CD4-positive, alpha-beta T cell treated with Interleukin-6 at 100 ng/mL for 8 hours (primary cell): ENCODE results near the gene LPP.

ENCODE experiments used
- DNase-seq: peaks from one replicate; pipeline ENCODE4 v3.0.0-alpha.2; 2020; ENCODE audit warnings: mixed read lengths, low spot score

The LPP gene

GRCh38 chr3:188135271-188135670 lies 18.7 kb upstream of the LPP start:
- DNase-seq = no peak

GRCh38 chr3:188137051-188137450 lies 16.9 kb upstream of the LPP start:
- DNase-seq = no peak

GRCh38 chr3:188139466-188139865 lies 14.5 kb upstream of the LPP start:
- no peak for DNase-seq

GRCh38 chr3:188146219-188146618 lies 7.7 kb upstream of the LPP start:
- no peak for DNase-seq

- DNase-seq = no peak
Observed at GRCh38 chr3:188147782-188148181, 6.2 kb upstream of the LPP start.

GRCh38 chr3:188148318-188148717 lies 5.6 kb upstream of the LPP start:
- no peak for DNase-seq

GRCh38 chr3:188149587-188149986 lies 4.4 kb upstream of the LPP start:
- no peak for DNase-seq

- DNase-seq = no peak
Observed at GRCh38 chr3:188150982-188151381, 3.0 kb upstream of the LPP start.

- DNase-seq = no peak
Observed at GRCh38 chr3:188151438-188151837, 2.5 kb upstream of the LPP start.

GRCh38 chr3:188152660-188153436 lies 1.1 kb upstream of the LPP start:
- no peak for DNase-seq

GRCh38 chr3:188153437-188154013 lies 432 bp upstream of the LPP start:
- peak; percentile 41 for DNase-seq

GRCh38 chr3:188154809-188155574 lies 1.0 kb downstream of the LPP start:
- no peak for DNase-seq

- DNase-seq = no peak
Observed at GRCh38 chr3:188156056-188156455, 2.1 kb downstream of the LPP start.

GRCh38 chr3:188157407-188157806 lies 3.5 kb downstream of the LPP start:
- DNase-seq = no peak

GRCh38 chr3:188157971-188158370 lies 4.0 kb downstream of the LPP start:
- DNase-seq = no peak

- no peak for DNase-seq
Observed at GRCh38 chr3:188158731-188159310, 4.9 kb downstream of the LPP start.

GRCh38 chr3:188160751-188161150 lies 6.8 kb downstream of the LPP start:
- DNase-seq = no peak

GRCh38 chr3:188164248-188164687 lies 10.3 kb downstream of the LPP start:
- DNase-seq = no peak

GRCh38 chr3:188165596-188165995 lies 11.6 kb downstream of the LPP start:
- no peak for DNase-seq

- DNase-seq = no peak
Observed at GRCh38 chr3:188166441-188166840, 12.5 kb downstream of the LPP start.

- no peak for DNase-seq
Observed at GRCh38 chr3:188168186-188168585, 14.2 kb downstream of the LPP start.

GRCh38 chr3:188168648-188169047 lies 14.7 kb downstream of the LPP start:
- no peak for DNase-seq
